Caco-2 (cell line): Measurements from ENCODE around the gene SGTA. TPM values are rescaled to one million over a fixed set of nuclear protein-coding genes. Genes with fewer than 3 reads are reported as not detected.

ENCODE experiments used
- BruUV-seq: library from RNA; stranded (reverse); fragments of 400-500 nt; replicated peaks from 2 replicates; lab custom pipeline; 2021; lab: Mats Ljungman, UMichigan
- CTCF ChIA-PET: fragments of 300-600 bp; sonication (Branson Sonifier 250); formaldehyde crosslinking; loops from one replicate; lab custom pipeline; 2022; ENCODE audit warnings: antibody characterized with exemption; lab: Charles Lee
- POLR2A ChIA-PET: fragments of 300-600 bp; sonication (Branson Sonifier 250); formaldehyde crosslinking; loops from one replicate; lab custom pipeline; 2022; ENCODE audit warnings: antibody characterized with exemption; lab: Charles Lee
- DNase-seq, 2 experiments: peaks; one replicate each; pipeline versions ENCODE4 v3.0.0 to v3.0.0-alpha.2; 2020 to 2022
- H3K27me3 ChIP-seq: replicated peaks from 2 replicates; pipeline ENCODE4 v1.6.0; 2011; ENCODE audit warnings: low read length; ENCODE audit not compliant: control insufficient read depth, insufficient read depth
- H3K36me3 ChIP-seq: 2 replicates; pipeline ENCODE4 v1.5.1; 2011; ENCODE audit warnings: low read length; ENCODE audit not compliant: control insufficient read depth, insufficient read depth
- H3K4me1 ChIP-seq: fragments of 250-450 bp; sonication (Bioruptor Pico); 2 replicates; pipeline ENCODE4 v1.5.1; 2020; ENCODE audit warnings: mild to moderate bottlenecking
- H3K4me3 ChIP-seq: 2 replicates; pipeline ENCODE4 v1.5.1; 2011; ENCODE audit warnings: low read depth, mild to moderate bottlenecking, control low read depth, low read length
- H3K9me3 ChIP-seq: fragments of 250-450 bp; sonication (Bioruptor Pico); 2 replicates; pipeline ENCODE4 v1.5.1; 2020; ENCODE audit warnings: mild to moderate bottlenecking, moderate library complexity
- H3K27ac Mint-ChIP-seq: one replicate; pipeline ENCODE4 v1.8.0; 2022; ENCODE audit warnings: mixed read lengths; ENCODE audit not compliant: unreplicated experiment
- H3K27me3 Mint-ChIP-seq: one replicate; pipeline ENCODE4 v1.8.0; 2022; ENCODE audit warnings: mixed read lengths; ENCODE audit not compliant: insufficient read depth, unreplicated experiment
- H3K36me3 Mint-ChIP-seq: one replicate; pipeline ENCODE4 v1.8.0; 2022; ENCODE audit warnings: mild to moderate bottlenecking, mixed read lengths; ENCODE audit not compliant: insufficient read depth, unreplicated experiment
- H3K4me1 Mint-ChIP-seq: one replicate; pipeline ENCODE4 v1.8.0; 2022; ENCODE audit warnings: low read depth, mixed read lengths; ENCODE audit not compliant: unreplicated experiment
- H3K4me3 Mint-ChIP-seq: one replicate; pipeline ENCODE4 v1.8.0; 2022; ENCODE audit warnings: mild to moderate bottlenecking, moderate library complexity, mixed read lengths; ENCODE audit not compliant: unreplicated experiment
- H3K9me3 Mint-ChIP-seq: one replicate; pipeline ENCODE4 v1.8.0; 2022; ENCODE audit warnings: mixed read lengths; ENCODE audit not compliant: unreplicated experiment
- intact Hi-C: fragments of 100-400 bp; cut with micrococcal nuclease; formaldehyde crosslinking; loops from one replicate; pipeline ENCODE4 v1.10.0; 2022; ENCODE audit not compliant: unreplicated experiment
- total RNA-seq: library from RNA; stranded (reverse); gene quantifications from 2 replicates; pipeline ENCODE4 v1.2.3, GENCODE V29; 2022
- TF ChIP-seq, protein P1 (sequence below), 2 experiments: fragments of 200-600 bp in 1 of 2; IDR thresholded peaks; 1 replicate in 1 of 2; 2 replicates in 1 of 2; pipeline versions ENCODE4 v1.5.1 to v1.8.0; 2011 to 2022; ENCODE audit warnings: antibody characterized with exemption in 1 of 2, control low read depth in 1 of 2, inconsistent platforms in 1 of 2, low read depth in 1 of 2, low read length in 1 of 2, mild to moderate bottlenecking in 1 of 2, moderate library complexity in 1 of 2; ENCODE audit not compliant: insufficient read depth in 1 of 2, severe bottlenecking in 1 of 2, unreplicated experiment in 1 of 2

The SGTA gene
- total RNA-seq, 1 experiment from 2014 or later: 90.1 TPM

DNA sequence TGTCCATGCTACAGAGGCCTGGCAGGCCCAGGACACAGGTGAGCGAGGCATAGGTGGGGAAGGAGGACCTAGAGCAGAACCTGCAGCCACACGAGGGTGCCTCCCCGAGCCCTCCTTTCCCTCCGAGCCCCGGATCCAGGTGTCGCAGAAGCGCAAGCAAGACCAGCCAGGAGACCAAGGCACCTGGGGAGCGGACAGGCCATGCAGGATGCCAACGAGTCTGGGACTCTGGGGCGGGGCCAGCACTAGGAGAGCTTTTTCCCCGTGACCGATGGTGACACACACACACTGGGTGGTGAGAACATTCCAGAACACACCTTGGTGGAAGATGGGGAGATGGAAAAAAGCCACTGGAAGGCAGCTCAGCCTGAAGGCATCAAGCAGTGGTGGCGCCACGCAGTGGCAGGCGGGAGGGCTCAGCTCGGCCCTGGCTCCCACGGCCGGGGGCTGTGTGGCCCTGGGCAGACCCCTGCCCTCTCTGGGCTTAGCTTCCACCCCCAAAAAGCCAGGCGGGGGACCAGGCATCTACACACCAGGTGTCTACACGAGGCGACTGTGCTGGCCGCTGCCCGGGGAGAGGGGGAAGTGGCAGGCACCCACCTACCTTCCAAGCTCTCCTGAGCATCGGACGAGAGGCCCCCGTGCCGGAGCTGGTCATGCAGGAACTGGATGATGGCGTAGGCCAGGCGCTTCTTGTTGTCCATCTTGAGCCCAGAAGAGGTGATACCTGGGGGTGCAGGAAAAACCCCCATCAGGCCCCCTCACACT lies 14.5 kb downstream of the SGTA start:
- H3K9me3 ChIP-seq: no peaks in the 10 kb centered on the region
- H3K9me3 Mint-ChIP-seq: no peaks in the 10 kb centered on the region
- intact Hi-C loops: no loop called here
- no peak overlapping the region for H3K27ac Mint-ChIP-seq
- no peaks in the 10 kb centered on the region for H3K4me1 ChIP-seq
- POLR2A ChIA-PET: no interaction called here
- H3K36me3 Mint-ChIP-seq: peaks cover 46% of the 10 kb centered on the region
- DNase-seq: no peak
- H3K27me3 ChIP-seq: no peaks in the 10 kb centered on the region
- H3K4me3 Mint-ChIP-seq: no peak overlapping the region
- H3K36me3 ChIP-seq: no peaks in the 10 kb centered on the region
- CTCF ChIA-PET: interaction anchor here (0.5 to 1.3 kb wide), 2 partner anchors 63 to 120 kb away, joined by 3 to 4 read pairs; no protein-coding TSS in a partner anchor
- no peaks in the 10 kb centered on the region for H3K4me1 Mint-ChIP-seq
- no peak overlapping the region for H3K4me3 ChIP-seq
- TF ChIP-seq, protein P1, sequence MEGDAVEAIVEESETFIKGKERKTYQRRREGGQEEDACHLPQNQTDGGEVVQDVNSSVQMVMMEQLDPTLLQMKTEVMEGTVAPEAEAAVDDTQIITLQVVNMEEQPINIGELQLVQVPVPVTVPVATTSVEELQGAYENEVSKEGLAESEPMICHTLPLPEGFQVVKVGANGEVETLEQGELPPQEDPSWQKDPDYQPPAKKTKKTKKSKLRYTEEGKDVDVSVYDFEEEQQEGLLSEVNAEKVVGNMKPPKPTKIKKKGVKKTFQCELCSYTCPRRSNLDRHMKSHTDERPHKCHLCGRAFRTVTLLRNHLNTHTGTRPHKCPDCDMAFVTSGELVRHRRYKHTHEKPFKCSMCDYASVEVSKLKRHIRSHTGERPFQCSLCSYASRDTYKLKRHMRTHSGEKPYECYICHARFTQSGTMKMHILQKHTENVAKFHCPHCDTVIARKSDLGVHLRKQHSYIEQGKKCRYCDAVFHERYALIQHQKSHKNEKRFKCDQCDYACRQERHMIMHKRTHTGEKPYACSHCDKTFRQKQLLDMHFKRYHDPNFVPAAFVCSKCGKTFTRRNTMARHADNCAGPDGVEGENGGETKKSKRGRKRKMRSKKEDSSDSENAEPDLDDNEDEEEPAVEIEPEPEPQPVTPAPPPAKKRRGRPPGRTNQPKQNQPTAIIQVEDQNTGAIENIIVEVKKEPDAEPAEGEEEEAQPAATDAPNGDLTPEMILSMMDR (IDR thresholded peaks at IDR 0.05; ENCODE audit: insufficient read depth in 1 of 2, low read depth in 1 of 2, low read length in 1 of 2, severe bottlenecking in 1 of 2, unreplicated experiment in 1 of 2): no peak
- no TSS peak for BruUV-seq
- no peaks in the 10 kb centered on the region for H3K27me3 Mint-ChIP-seq

DNA sequence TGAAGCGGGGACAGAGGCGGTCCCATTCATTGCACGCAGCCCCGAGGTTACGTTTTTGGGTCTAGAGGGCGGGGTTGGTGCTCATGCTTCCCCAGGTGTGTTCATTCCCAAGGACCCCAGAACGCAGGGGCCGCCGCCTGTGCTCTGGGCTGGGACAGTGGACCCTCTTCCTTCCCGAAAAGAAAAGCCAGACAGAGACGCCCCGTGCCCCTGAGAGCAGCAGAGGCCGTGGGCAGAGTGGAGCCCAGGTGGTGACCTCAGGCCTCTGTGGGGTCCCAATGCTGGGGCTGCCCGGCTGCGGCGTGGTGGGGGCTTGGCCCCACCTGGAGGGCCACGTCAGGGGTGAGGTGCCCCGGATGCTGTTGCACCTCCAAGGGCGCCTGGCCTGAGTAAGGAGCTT lies 15.4 kb downstream of the SGTA start:
- intact Hi-C loops: no loop called here
- Mint-ChIP-seq H3K27ac (no peak overlapping the region), H3K9me3 (no peaks in the 10 kb centered on the region), H3K27me3 (no peaks in the 10 kb centered on the region), H3K36me3 (peaks cover 53% of the 10 kb centered on the region), H3K4me3 (no peak overlapping the region), H3K4me1 (no peaks in the 10 kb centered on the region)
- Histone ChIP-seq H3K9me3 (no peaks in the 10 kb centered on the region), H3K4me3 (no peak overlapping the region), H3K27me3 (no peaks in the 10 kb centered on the region), H3K4me1 (no peaks in the 10 kb centered on the region), H3K36me3 (no peaks in the 10 kb centered on the region)
- DNase-seq: no peak
- ChIA-PET POLR2A (no interaction called here), CTCF (interaction anchor here (1.3 kb wide), 1 partner anchor 119 kb away, joined by 3 read pairs; no protein-coding TSS in a partner anchor)
- BruUV-seq: no TSS peak
- TF ChIP-seq, protein P1 (IDR thresholded peaks at IDR 0.05; ENCODE audit: insufficient read depth in 1 of 2, low read depth in 1 of 2, low read length in 1 of 2, severe bottlenecking in 1 of 2, unreplicated experiment in 1 of 2): no peak

DNA sequence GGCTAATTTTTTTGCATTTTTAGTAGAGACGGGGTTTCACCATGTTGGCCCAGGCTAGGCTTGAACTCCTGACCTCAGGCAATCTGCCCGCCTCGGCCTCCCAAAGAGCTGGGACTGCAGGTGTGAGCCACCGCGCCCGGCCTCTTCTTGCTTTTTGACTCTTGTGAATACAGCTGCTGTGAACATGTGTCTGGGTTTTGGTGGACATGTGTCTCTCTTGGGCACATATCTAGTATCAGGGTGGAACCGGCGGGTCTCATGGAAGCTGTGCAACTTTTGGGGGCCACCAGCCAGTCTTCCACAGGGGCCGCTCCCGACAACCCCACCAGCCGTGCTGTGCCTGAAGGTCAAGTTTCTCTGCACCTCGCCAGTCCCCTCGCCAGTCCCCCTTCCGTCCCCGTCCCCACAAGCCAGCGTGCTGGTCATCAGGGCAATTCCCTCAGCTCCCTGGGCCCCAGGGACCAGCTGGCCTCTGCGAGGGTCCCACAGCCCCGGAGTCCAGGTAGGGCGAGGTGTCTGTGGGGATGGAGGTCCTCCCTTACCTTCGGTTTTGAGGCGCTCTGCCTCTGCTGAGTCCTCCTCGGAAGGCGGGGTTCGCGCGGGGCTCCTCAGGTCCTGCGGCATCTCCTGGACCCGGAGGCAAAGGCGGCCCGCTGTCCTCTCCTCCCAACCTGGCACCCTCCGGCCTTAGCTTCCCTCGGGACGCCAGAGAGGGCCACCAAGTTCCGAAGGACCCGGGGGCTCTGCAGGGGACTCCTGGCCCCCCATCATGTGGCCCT lies 16.3 kb downstream of the SGTA start:
- H3K9me3 ChIP-seq: no peaks in the 10 kb centered on the region
- peaks cover 55% of the 10 kb centered on the region for H3K36me3 Mint-ChIP-seq
- no TSS peak for BruUV-seq
- H3K27ac Mint-ChIP-seq: no peak overlapping the region
- H3K27me3 ChIP-seq: no peaks in the 10 kb centered on the region
- no peaks in the 10 kb centered on the region for H3K4me1 ChIP-seq
- ChIA-PET CTCF (no interaction called here), POLR2A (no interaction called here)
- no peak overlapping the region for H3K4me3 ChIP-seq
- no peaks in the 10 kb centered on the region for H3K4me1 Mint-ChIP-seq
- no peaks in the 10 kb centered on the region for H3K9me3 Mint-ChIP-seq
- H3K36me3 ChIP-seq: no peaks in the 10 kb centered on the region
- DNase-seq: no peak
- H3K4me3 Mint-ChIP-seq: no peak overlapping the region
- H3K27me3 Mint-ChIP-seq: no peaks in the 10 kb centered on the region
- intact Hi-C loops: no loop called here
- TF ChIP-seq, protein P1 (IDR thresholded peaks at IDR 0.05; ENCODE audit: insufficient read depth in 1 of 2, low read depth in 1 of 2, low read length in 1 of 2, severe bottlenecking in 1 of 2, unreplicated experiment in 1 of 2): no peak
